H1 (cell line): Measurements from ENCODE around the gene ACE. TPM values are rescaled to one million over a fixed set of nuclear protein-coding genes. Genes with fewer than 3 reads are reported as not detected.

ENCODE experiments used
- CTCF ChIA-PET: fragments of 300-600 bp; sonication (Branson Sonifier 250); formaldehyde crosslinking; loops from one replicate; lab custom pipeline; 2021; ENCODE audit not compliant: partially characterized antibody; lab: Charles Lee
- POLR2A ChIA-PET: fragments of 300-600 bp; sonication (Branson Sonifier 250); formaldehyde crosslinking; loops from one replicate; lab custom pipeline; 2021; ENCODE audit warnings: inconsistent platforms; ENCODE audit not compliant: partially characterized antibody; lab: Charles Lee
- DNase-seq, 2 experiments: peaks; one replicate each; pipeline versions ENCODE4 v3.0.0 to v3.0.0-alpha.2; 2010 to 2022; ENCODE audit warnings: low spot score in 2 of 2, low read depth in 1 of 2, mixed read lengths in 1 of 2
- FAIRE-seq: peaks from 2 replicates; lab custom pipeline; 2011; peaks lifted over from hg19 to GRCh38; lab: Jason Lieb, UNC
- H2AFZ ChIP-seq: 2 replicates; pipeline ENCODE4 v1.8.1; 2012; ENCODE audit warnings: low read length, inconsistent platforms
- H2AK5ac ChIP-seq: 2 replicates; pipeline ENCODE4 v1.6.1; 2013; ENCODE audit warnings: low read depth, low read length
- H2BK120ac ChIP-seq: replicated peaks from 2 replicates; pipeline ENCODE3; 2013; ENCODE audit warnings: low read depth, low read length, inconsistent platforms
- H2BK12ac ChIP-seq: 2 replicates; pipeline ENCODE4 v1.6.1; 2013; ENCODE audit warnings: low read depth, low read length
- H2BK15ac ChIP-seq: 2 replicates; pipeline ENCODE4 v1.6.1; 2013; ENCODE audit warnings: low read length
- H2BK20ac ChIP-seq: 2 replicates; pipeline ENCODE4 v1.6.1; 2013; ENCODE audit warnings: low read length
- H2BK5ac ChIP-seq: 2 replicates; pipeline ENCODE4 v1.6.1; 2013; ENCODE audit warnings: low read depth, low read length
- H3K14ac ChIP-seq: 2 replicates; pipeline ENCODE4 v1.6.1; 2013; ENCODE audit warnings: inconsistent platforms; ENCODE audit not compliant: insufficient read length
- H3K18ac ChIP-seq: 2 replicates; pipeline ENCODE4 v1.6.1; 2013; ENCODE audit warnings: low read length; ENCODE audit errors: extremely low read depth
- H3K23ac ChIP-seq: 2 replicates; pipeline ENCODE4 v1.6.1; 2013; ENCODE audit warnings: inconsistent platforms; ENCODE audit not compliant: insufficient read length
- H3K23me2 ChIP-seq: 2 replicates; pipeline ENCODE4 v1.6.1; 2013; ENCODE audit warnings: low read depth, low read length
- H3K27ac ChIP-seq: 2 replicates; pipeline ENCODE4 v1.6.1; 2011; ENCODE audit warnings: low read depth, low read length, inconsistent platforms
- H3K27me3 ChIP-seq, 4 experiments: replicated peaks in 1 of 4; 1 replicate in 1 of 4; 2 replicates in 3 of 4; pipeline versions ENCODE4 v1.6.1 to v1.8.1; 2011 to 2013; ENCODE audit warnings: low read length in 3 of 4, mild to moderate bottlenecking in 3 of 4, inconsistent platforms in 2 of 4, mixed read lengths in 2 of 4, moderate library complexity in 1 of 4; ENCODE audit not compliant: control insufficient read depth in 3 of 4, insufficient read depth in 3 of 4; ENCODE audit errors: extremely low read depth in 1 of 4
- H3K36me3 ChIP-seq, 4 experiments: 2 replicates each; pipeline versions ENCODE4 v1.6.1 to v1.8.1; 2011 to 2013; ENCODE audit warnings: mild to moderate bottlenecking in 4 of 4, low read length in 3 of 4, moderate library complexity in 2 of 4, control low read depth in 1 of 4, inconsistent platforms in 1 of 4; ENCODE audit not compliant: insufficient read depth in 4 of 4, control insufficient read depth in 2 of 4
- H3K4ac ChIP-seq: replicated peaks from 2 replicates; pipeline ENCODE3; 2013; ENCODE audit warnings: low read length, low read depth, mixed read lengths, inconsistent platforms; ENCODE audit not compliant: insufficient read length
- H3K4me1 ChIP-seq, 4 experiments: replicated peaks in 1 of 4; 1 replicate in 1 of 4; 2 replicates in 3 of 4; pipeline versions ENCODE4 v1.6.1 to v1.8.1; 2011 to 2013; ENCODE audit warnings: low read length in 3 of 4, inconsistent platforms in 2 of 4, mixed read lengths in 1 of 4; ENCODE audit not compliant: insufficient read depth in 4 of 4, control insufficient read depth in 3 of 4
- H3K4me2 ChIP-seq, 2 experiments: 2 replicates each; pipeline versions ENCODE4 v1.6.1 to v1.8.1; 2011 to 2013; ENCODE audit warnings: low read depth in 2 of 2, low read length in 2 of 2, control low read depth in 1 of 2, inconsistent platforms in 1 of 2, mild to moderate bottlenecking in 1 of 2; ENCODE audit not compliant: insufficient read depth in 1 of 2
- H3K4me3 ChIP-seq, 4 experiments: fragments of 200-600, 300-600 bp in 1 of 4; sonication (generic), shearing (Covaris generic), sonication (Bioruptor Twin) in 1 of 4; 2 replicates each; pipeline versions ENCODE4 v1.5.1 to v1.8.1; 2011 to 2016; ENCODE audit warnings: low read length in 4 of 4, low read depth in 3 of 4, control low read depth in 2 of 4, inconsistent platforms in 2 of 4, mild to moderate bottlenecking in 2 of 4, mixed read lengths in 1 of 4, moderate library complexity in 1 of 4; ENCODE audit not compliant: insufficient read depth in 2 of 4; ENCODE audit errors: extremely low read depth in 1 of 4
- H3K56ac ChIP-seq: replicated peaks from 2 replicates; pipeline ENCODE3; 2013; ENCODE audit warnings: low read depth, mild to moderate bottlenecking, mixed read lengths, low read length, inconsistent platforms; ENCODE audit not compliant: insufficient read length
- H3K79me1 ChIP-seq: 2 replicates; pipeline ENCODE4 v1.6.1; 2013; ENCODE audit warnings: low read depth, low read length, control low read depth
- H3K79me2 ChIP-seq, 2 experiments: 2 replicates each; pipeline versions ENCODE4 v1.6.1 to v1.8.1; 2012 to 2013; ENCODE audit warnings: low read length in 2 of 2, mild to moderate bottlenecking in 2 of 2, inconsistent platforms in 1 of 2; ENCODE audit not compliant: insufficient read depth in 2 of 2, control insufficient read depth in 1 of 2
- H3K9ac ChIP-seq, 4 experiments: replicated peaks in 1 of 4; 1 replicate in 1 of 4; 2 replicates in 3 of 4; pipeline versions ENCODE4 v1.6.1 to v1.8.1; 2011 to 2013; ENCODE audit warnings: low read depth in 3 of 4, low read length in 3 of 4, control low read depth in 2 of 4, mild to moderate bottlenecking in 2 of 4, moderate library complexity in 2 of 4, inconsistent platforms in 1 of 4; ENCODE audit errors: extremely low read depth in 1 of 4
- H3K9me3 ChIP-seq, 2 experiments: 2 replicates each; pipeline versions ENCODE4 v1.6.1 to v1.8.1; 2012 to 2013; ENCODE audit warnings: mild to moderate bottlenecking in 2 of 2, moderate library complexity in 2 of 2, control low read depth in 1 of 2, inconsistent platforms in 1 of 2, low read depth in 1 of 2, low read length in 1 of 2, mixed read lengths in 1 of 2; ENCODE audit not compliant: insufficient read depth in 2 of 2
- H4K20me1 ChIP-seq, 2 experiments: replicated peaks in 1 of 2; 2 replicates each; pipeline versions ENCODE3 to v1.8.1; 2011 to 2013; ENCODE audit warnings: inconsistent platforms in 2 of 2, low read length in 2 of 2, mild to moderate bottlenecking in 1 of 2; ENCODE audit not compliant: insufficient read depth in 2 of 2, control insufficient read depth in 1 of 2
- H4K5ac ChIP-seq: 2 replicates; pipeline ENCODE4 v1.6.1; 2013; ENCODE audit warnings: low read length, low read depth, mixed read lengths, inconsistent platforms; ENCODE audit not compliant: insufficient read length
- H4K8ac ChIP-seq: 2 replicates; pipeline ENCODE4 v1.8.0; 2013; ENCODE audit warnings: mild to moderate bottlenecking, moderate library complexity, low read length, inconsistent platforms; ENCODE audit not compliant: insufficient read depth; ENCODE audit errors: extremely low read depth
- H4K91ac ChIP-seq: replicated peaks from 2 replicates; pipeline ENCODE3; 2013; ENCODE audit warnings: low read length, mixed read lengths, inconsistent platforms; ENCODE audit not compliant: insufficient read length
- CBX8 ChIP-seq: fragments of 300-800, 300-1000 bp; sonication (generic); IDR thresholded peaks from 2 replicates; pipeline ENCODE4 v1.7.1; 2016; ENCODE audit warnings: low read depth, low read length, borderline replicate concordance
- EGR1 ChIP-seq: IDR thresholded peaks from 2 replicates; pipeline ENCODE4 v1.6.1; 2011; ENCODE audit warnings: low read depth, low read length, borderline replicate concordance
- HDAC2 ChIP-seq, 2 experiments: fragments of 300-600 bp in 1 of 2; sonication (generic) in 1 of 2; IDR thresholded peaks; 2 replicates each; pipeline ENCODE4 v1.6.1; 2011 to 2012; ENCODE audit warnings: low read depth in 2 of 2, low read length in 2 of 2, mild to moderate bottlenecking in 2 of 2, moderate library complexity in 2 of 2, borderline replicate concordance in 1 of 2, inconsistent platforms in 1 of 2
- PHF8 ChIP-seq: fragments of 200-600 bp; sonication (generic); conservative IDR thresholded peaks from 2 replicates; pipeline ENCODE4 v1.7.1; 2012; ENCODE audit warnings: low read depth, mild to moderate bottlenecking, inconsistent platforms, low read length, moderate library complexity
- RAD21 ChIP-seq, 2 experiments: IDR thresholded peaks in 1 of 2; conservative IDR thresholded peaks in 1 of 2; 2 replicates each; pipeline ENCODE4 v1.6.1; 2011; ENCODE audit warnings: low read depth in 2 of 2, low read length in 2 of 2, improper control_type of control experiment in 1 of 2, inconsistent platforms in 1 of 2, mild to moderate bottlenecking in 1 of 2, moderate library complexity in 1 of 2
- SIN3A ChIP-seq, 2 experiments: IDR thresholded peaks in 1 of 2; conservative IDR thresholded peaks in 1 of 2; 2 replicates each; pipeline ENCODE4 v1.6.1; 2011 to 2012; ENCODE audit warnings: low read length in 2 of 2, improper control_type of control experiment in 1 of 2, low read depth in 1 of 2, mild to moderate bottlenecking in 1 of 2
- TAF1 ChIP-seq: IDR thresholded peaks from 2 replicates; pipeline ENCODE4 v1.6.1; 2011; ENCODE audit warnings: mild to moderate bottlenecking, low read depth, low read length
- ZNF274 ChIP-seq: IDR thresholded peaks from 2 replicates; pipeline ENCODE4 v1.7.0; 2012; ENCODE audit warnings: low read length, borderline replicate concordance; ENCODE audit errors: extremely low read depth
- WGBS, 2 experiments: shearing (Covaris generic) in 1 of 2; methylation state at CpG; one replicate each; pipeline versions ENCODE4 v1.1.6 to v1.1.7; 2013 to 2015; ENCODE audit warnings: low lambda C conversion rate in 2 of 2, mixed read lengths in 2 of 2, inconsistent platforms in 1 of 2, low coverage in 1 of 2, missing lambda C conversion rate in 1 of 2; ENCODE audit not compliant: insufficient replicate concordance in 2 of 2, insufficient coverage in 1 of 2, insufficient read length in 1 of 2; ENCODE audit errors: extremely low coverage in 1 of 2, missing lambda C conversion rate in 1 of 2; 5-methylcytosine and 5-hydroxymethylcytosine counted together
- polyA plus RNA-seq, 7 experiments: library from polyadenylated mRNA; depleted of rRNA in 3 of 7; stranded (reverse) in 5 of 7; unstranded in 2 of 7; fragments of >200 nt in 5 of 7; fragments of 200-250 nt in 2 of 7; gene quantifications; 1 replicate in 5 of 7; 2 replicates in 1 of 7; 4 replicates in 1 of 7; pipeline versions ENCODE4 v1.2.1 to v1.2.3, GENCODE V29; 2011 to 2013; ENCODE audit warnings: missing spikeins in 2 of 7, mixed read lengths in 2 of 7
- total RNA-seq: library from RNA; stranded (reverse); fragmentation: NEBNext Ultra II Directional; extraction: Animal tissue kit (Norgen Biotek cat#: 25700); gene quantifications from 2 replicates; pipeline ENCODE4 v1.2.1, GENCODE V29; 2021

ACE gene
- total and polyA plus RNA-seq, 2 of the 8 experiments (the other 6 are each of a cell fraction or from before 2014, with no cell fraction given), result 2.5 to 5.5 TPM

- Histone ChIP-seq H3K18ac (no peak overlapping the region), H3K23me2 (peaks cover 7% of the 10 kb centered on the region; the same call in 1 of the 2 replicates), H4K20me1 (no peaks in the 10 kb centered on the region), H3K23ac (no peak overlapping the region), H3K79me2 (no peaks in the 10 kb centered on the region), H4K5ac (no peak overlapping the region), H4K91ac (no peak overlapping the region), H3K4me2 (peak overlapping the region; percentile 6 to 37; a peak in 1 of 4 replicates), H3K27ac (no peak overlapping the region), H3K9ac (no peak overlapping the region; a peak in 2 of 7 replicates), H3K9me3 (no peaks in the 10 kb centered on the region), H3K27me3 (peaks cover 0 to 10% (median 5%) of the 10 kb centered on the region in 4 experiments; a peak in 5 of 7 replicates), H2AK5ac (no peak overlapping the region), H2BK20ac (0 out of 2 replicates have a peak overlapping the region, but pooled peaks have one; percentile 67), H3K79me1 (no peaks in the 10 kb centered on the region), H2BK15ac (no peak overlapping the region), H2AFZ (peak overlapping the region; percentile 59; the same call in 1 of the 2 replicates), H3K4me1 (peaks cover 2 to 8% (median 6%) of the 10 kb centered on the region in 4 experiments; a peak in 6 of 7 replicates), H3K56ac (no peak overlapping the region), H2BK120ac (no peak overlapping the region), H2BK12ac (no peak overlapping the region; the same call in 1 of the 2 replicates), H4K8ac (peak overlapping the region; percentile 62; the same call in 1 of the 2 replicates), H3K4ac (no peak overlapping the region), H3K14ac (no peak overlapping the region), H3K36me3 (no peaks in the 10 kb centered on the region), H3K4me3 (no peak overlapping the region), H2BK5ac (no peak overlapping the region)
- WGBS, 2 experiments, result 75% methylated on average over 5 of the region's 5 CpGs; no CpG with 5 or more reads in 1 of the 2 experiments
- ChIA-PET POLR2A (interaction anchor here (1.0 to 1.2 kb wide), 2 partner anchors 10 to 23 kb away, joined by 3 read pairs; no protein-coding TSS in a partner anchor), CTCF (interaction anchor here (1.0 to 1.9 kb wide), 4 partner anchors 22 to 102 kb away, joined by 3 to 7 read pairs (median 4); partner anchors contain the start of gene MAP3K3)
- FAIRE-seq (no peak), DNase-seq (peak in 1 of 2 experiments; percentile 44)
- TF ChIP-seq EGR1, result no peak
- TF ChIP-seq PHF8, result no peak
- TF ChIP-seq SIN3A (conservative IDR thresholded peaks at IDR 0.05 in 1 of 2, IDR thresholded peaks at IDR 0.05 in 1 of 2; ENCODE audit: low read depth in 1 of 2, low read length in 2 of 2), result no peak
- TF ChIP-seq RAD21 (IDR thresholded peaks at IDR 0.05 in 1 of 2, conservative IDR thresholded peaks at IDR 0.05 in 1 of 2; ENCODE audit: low read depth in 2 of 2, low read length in 2 of 2), result no peak
- TF ChIP-seq HDAC2 (IDR thresholded peaks at IDR 0.05; ENCODE audit: borderline replicate concordance in 1 of 2, low read depth in 2 of 2, low read length in 2 of 2), result no peak
- no peak for TF ChIP-seq TAF1
- TF ChIP-seq CBX8, result no peak
- TF ChIP-seq ZNF274, result no peak
Measured at GRCh38 chr17:63519972-63520882, 43.4 kb downstream of the ACE start.
